Measurements from ENCODE around the gene BCAS1.

The BCAS1 gene

DNA sequence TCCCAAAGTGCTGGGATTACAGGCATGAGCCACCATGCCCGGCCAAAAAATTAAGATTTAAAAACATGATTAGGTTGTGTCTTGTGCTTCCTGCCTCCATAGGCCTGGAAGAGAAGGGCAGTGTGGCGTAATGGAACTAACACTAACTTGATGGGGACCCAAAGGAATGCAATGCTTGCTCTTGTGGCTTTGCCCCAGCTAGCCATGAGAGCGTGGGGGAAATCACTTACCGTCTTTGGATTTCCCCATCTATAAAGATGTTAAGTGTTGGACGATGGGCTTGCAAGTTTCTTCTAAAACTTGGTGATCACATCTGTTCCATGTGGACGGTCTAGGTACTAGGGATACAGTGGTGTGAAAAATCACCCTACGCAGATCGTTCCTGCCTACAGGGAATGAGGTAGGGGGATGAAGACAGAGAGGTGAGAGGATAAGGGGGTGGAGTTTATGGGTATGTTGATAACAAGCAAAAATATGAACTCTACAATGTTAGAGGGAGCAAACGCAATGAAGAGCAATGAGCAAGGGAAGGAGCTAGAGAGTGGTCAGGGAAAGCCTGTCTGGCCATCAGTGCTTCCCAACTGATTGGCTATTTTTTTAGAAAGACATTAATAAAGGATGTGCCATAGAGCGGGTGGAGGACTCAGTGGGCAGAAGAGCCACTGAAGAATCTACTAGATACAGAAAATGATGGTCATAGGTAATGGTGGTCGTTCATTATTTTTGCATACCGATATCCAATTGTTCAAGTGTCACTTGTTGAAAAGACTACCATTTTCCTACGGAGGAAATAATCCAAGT, 165.2 kb downstream of the BCAS1 start:
- Histone ChIP-seq H3K36me3 (ENCODE audit: insufficient read depth, low read length) (no peaks in the 10 kb centered on the region), H3K9ac (ENCODE audit: low read depth, low read length) (no peak overlapping the region), H3K4me2 (ENCODE audit: insufficient read depth, low read length) (no peak overlapping the region), H3K27me3 (ENCODE audit: insufficient read depth, low read length, poor library complexity) (no peaks in the 10 kb centered on the region), H4K20me1 (ENCODE audit: insufficient read depth, low read length) (no peaks in the 10 kb centered on the region), H3K79me2 (ENCODE audit: insufficient read depth, low read length) (no peaks in the 10 kb centered on the region), H3K4me3 (ENCODE audit: low read depth in 1 of 2, low read length in 2 of 2) (no peak overlapping the region), H3K4me1 (ENCODE audit: insufficient read depth, low read length) (peaks cover 10% of the 10 kb centered on the region), H2AFZ (ENCODE audit: low read depth, low read length) (no peak overlapping the region), H3K27ac (ENCODE audit: low read length) (no peak overlapping the region), H3K9me3 (ENCODE audit: insufficient read depth, low read length, severe bottlenecking) (no peaks in the 10 kb centered on the region)
- no peak for ATAC-seq (ENCODE audit: insufficient read depth, low read depth)
- no peak for DNase-seq
- TF ChIP-seq EZH2 (IDR thresholded peaks at IDR 0.05; ENCODE audit: borderline replicate concordance, low read depth, low read length, severe bottlenecking), result no peak
- TF ChIP-seq, protein P1, sequence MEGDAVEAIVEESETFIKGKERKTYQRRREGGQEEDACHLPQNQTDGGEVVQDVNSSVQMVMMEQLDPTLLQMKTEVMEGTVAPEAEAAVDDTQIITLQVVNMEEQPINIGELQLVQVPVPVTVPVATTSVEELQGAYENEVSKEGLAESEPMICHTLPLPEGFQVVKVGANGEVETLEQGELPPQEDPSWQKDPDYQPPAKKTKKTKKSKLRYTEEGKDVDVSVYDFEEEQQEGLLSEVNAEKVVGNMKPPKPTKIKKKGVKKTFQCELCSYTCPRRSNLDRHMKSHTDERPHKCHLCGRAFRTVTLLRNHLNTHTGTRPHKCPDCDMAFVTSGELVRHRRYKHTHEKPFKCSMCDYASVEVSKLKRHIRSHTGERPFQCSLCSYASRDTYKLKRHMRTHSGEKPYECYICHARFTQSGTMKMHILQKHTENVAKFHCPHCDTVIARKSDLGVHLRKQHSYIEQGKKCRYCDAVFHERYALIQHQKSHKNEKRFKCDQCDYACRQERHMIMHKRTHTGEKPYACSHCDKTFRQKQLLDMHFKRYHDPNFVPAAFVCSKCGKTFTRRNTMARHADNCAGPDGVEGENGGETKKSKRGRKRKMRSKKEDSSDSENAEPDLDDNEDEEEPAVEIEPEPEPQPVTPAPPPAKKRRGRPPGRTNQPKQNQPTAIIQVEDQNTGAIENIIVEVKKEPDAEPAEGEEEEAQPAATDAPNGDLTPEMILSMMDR (IDR thresholded peaks at IDR 0.05; ENCODE audit: borderline replicate concordance, extremely low read depth, low read length, poor library complexity, severe bottlenecking), result no peak

DNA sequence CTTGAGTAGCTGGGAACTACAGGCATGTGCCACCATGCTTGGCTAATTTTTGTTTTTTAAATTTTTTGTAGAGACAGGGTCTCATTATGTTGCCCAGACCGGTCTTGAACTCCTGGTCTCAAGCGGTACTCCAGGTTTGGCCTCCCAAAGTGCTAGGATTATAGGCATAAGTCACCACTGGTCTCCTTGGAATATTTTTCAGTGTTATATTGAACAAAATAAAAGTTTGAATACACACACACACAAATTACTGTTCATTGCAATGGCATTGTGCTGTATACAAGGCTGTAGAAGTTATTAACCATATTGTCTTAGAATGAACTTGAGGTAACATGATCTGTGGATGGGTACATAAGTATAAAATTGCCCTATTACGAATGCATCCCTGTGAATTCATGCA, 166.1 kb downstream of the BCAS1 start:
- no peak overlapping the region for H3K9ac ChIP-seq (ENCODE audit: low read depth, low read length)
- ATAC-seq (ENCODE audit: insufficient read depth, low read depth) (no peak), DNase-seq (no peak)
- no peaks in the 10 kb centered on the region for H3K27me3 ChIP-seq (ENCODE audit: insufficient read depth, low read length, poor library complexity)
- no peaks in the 10 kb centered on the region for H3K36me3 ChIP-seq (ENCODE audit: insufficient read depth, low read length)
- no peak overlapping the region for H3K27ac ChIP-seq (ENCODE audit: low read length)
- H2AFZ ChIP-seq (ENCODE audit: low read depth, low read length), result no peak overlapping the region
- no peaks in the 10 kb centered on the region for H3K79me2 ChIP-seq (ENCODE audit: insufficient read depth, low read length)
- H3K4me2 ChIP-seq (ENCODE audit: insufficient read depth, low read length), result no peak overlapping the region
- H3K4me3 ChIP-seq (ENCODE audit: low read depth in 1 of 2, low read length in 2 of 2), result no peak overlapping the region
- no peak for TF ChIP-seq EZH2 (IDR thresholded peaks at IDR 0.05; ENCODE audit: borderline replicate concordance, low read depth, low read length, severe bottlenecking)
- TF ChIP-seq, protein P1 (IDR thresholded peaks at IDR 0.05; ENCODE audit: borderline replicate concordance, extremely low read depth, low read length, poor library complexity, severe bottlenecking), result no peak
- H3K4me1 ChIP-seq (ENCODE audit: insufficient read depth, low read length), result peaks cover 20% of the 10 kb centered on the region
- H3K9me3 ChIP-seq (ENCODE audit: insufficient read depth, low read length, severe bottlenecking), result no peaks in the 10 kb centered on the region
- no peaks in the 10 kb centered on the region for H4K20me1 ChIP-seq (ENCODE audit: insufficient read depth, low read length)

DNA sequence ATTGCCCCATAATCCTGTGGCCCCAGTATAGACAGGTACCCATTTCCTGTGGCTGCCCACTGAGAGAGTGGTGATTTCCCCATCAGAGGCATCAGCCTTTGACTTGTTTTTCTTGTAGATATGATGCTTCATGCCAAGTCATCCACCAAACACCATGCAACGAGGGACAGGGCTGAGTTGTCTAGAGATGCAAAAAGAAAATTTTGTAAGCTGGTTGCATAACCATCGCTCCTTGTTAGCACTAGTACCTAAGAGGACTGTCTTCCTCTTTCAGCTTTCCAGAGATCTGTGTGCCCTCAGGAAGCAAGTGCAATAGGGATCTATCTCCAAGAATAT, 166.8 kb downstream of the BCAS1 start:
- Histone ChIP-seq H3K4me1 (ENCODE audit: insufficient read depth, low read length) (peaks cover 26% of the 10 kb centered on the region), H3K36me3 (ENCODE audit: insufficient read depth, low read length) (no peaks in the 10 kb centered on the region), H3K9me3 (ENCODE audit: insufficient read depth, low read length, severe bottlenecking) (no peaks in the 10 kb centered on the region), H3K27ac (ENCODE audit: low read length) (no peak overlapping the region), H3K9ac (ENCODE audit: low read depth, low read length) (no peak overlapping the region), H3K4me2 (ENCODE audit: insufficient read depth, low read length) (no peak overlapping the region), H3K27me3 (ENCODE audit: insufficient read depth, low read length, poor library complexity) (no peaks in the 10 kb centered on the region), H3K79me2 (ENCODE audit: insufficient read depth, low read length) (no peaks in the 10 kb centered on the region), H3K4me3 (ENCODE audit: low read depth in 1 of 2, low read length in 2 of 2) (no peak overlapping the region), H4K20me1 (ENCODE audit: insufficient read depth, low read length) (no peaks in the 10 kb centered on the region), H2AFZ (ENCODE audit: low read depth, low read length) (no peak overlapping the region)
- ATAC-seq (ENCODE audit: insufficient read depth, low read depth), result no peak
- DNase-seq, result no peak
- TF ChIP-seq, protein P1 (IDR thresholded peaks at IDR 0.05; ENCODE audit: borderline replicate concordance, extremely low read depth, low read length, poor library complexity, severe bottlenecking), result no peak
- no peak for TF ChIP-seq EZH2 (IDR thresholded peaks at IDR 0.05; ENCODE audit: borderline replicate concordance, low read depth, low read length, severe bottlenecking)

Measured in DND-41 (cell line).